GM20431 (cell line): ENCODE measurements around the gene CTXND1.

Experiments
- in situ Hi-C: fragments of 300-500 bp; cut with MseI, MboI; formaldehyde crosslinking; loops from one replicate; pipeline ENCODE4 v1.15.0; 2020; ENCODE audit warnings: low sequenced_read_pairs; ENCODE audit not compliant: unreplicated experiment

CTXND1 gene

DNA sequence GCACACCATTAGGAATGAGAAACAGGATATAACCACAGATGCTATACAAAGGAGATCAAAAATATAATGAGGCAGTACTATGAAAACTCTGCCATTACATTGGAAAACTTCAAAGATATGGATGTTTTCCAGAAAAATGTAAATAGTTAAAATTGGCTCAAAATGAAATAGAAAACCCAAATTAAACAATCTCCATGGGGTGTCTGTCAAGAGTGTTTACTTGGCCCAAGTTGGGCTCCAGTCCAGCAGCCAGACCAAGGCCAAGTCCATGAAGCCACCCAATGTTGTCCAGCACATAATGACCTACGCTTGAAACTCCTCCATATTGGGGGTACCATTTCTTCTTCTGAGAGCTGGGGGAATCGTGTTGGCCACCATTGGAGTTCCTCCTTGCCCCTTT, 37.1 kb downstream of the CTXND1 start:
- in situ Hi-C loops = no loop called here

DNA sequence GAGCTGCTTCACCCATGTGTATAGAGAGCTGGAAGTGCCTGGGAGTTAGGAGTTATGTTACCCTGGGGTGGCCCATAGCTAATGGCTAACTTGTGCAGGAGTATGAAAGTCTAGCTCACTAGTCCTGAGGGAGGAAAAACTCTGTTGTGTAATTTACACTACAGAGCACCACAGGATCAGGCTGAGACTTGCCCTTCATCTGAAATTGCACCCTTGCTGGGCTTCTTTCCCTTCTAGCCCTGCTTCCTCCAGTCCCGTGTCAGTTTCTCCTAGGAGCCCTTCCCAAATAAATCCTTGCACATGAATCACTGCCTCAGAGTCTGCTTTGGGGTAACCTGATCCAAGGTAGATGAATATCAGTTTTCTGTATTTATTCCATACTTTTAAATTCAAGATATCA, 40.0 kb downstream of the CTXND1 start:
- in situ Hi-C loops = no loop called here

DNA sequence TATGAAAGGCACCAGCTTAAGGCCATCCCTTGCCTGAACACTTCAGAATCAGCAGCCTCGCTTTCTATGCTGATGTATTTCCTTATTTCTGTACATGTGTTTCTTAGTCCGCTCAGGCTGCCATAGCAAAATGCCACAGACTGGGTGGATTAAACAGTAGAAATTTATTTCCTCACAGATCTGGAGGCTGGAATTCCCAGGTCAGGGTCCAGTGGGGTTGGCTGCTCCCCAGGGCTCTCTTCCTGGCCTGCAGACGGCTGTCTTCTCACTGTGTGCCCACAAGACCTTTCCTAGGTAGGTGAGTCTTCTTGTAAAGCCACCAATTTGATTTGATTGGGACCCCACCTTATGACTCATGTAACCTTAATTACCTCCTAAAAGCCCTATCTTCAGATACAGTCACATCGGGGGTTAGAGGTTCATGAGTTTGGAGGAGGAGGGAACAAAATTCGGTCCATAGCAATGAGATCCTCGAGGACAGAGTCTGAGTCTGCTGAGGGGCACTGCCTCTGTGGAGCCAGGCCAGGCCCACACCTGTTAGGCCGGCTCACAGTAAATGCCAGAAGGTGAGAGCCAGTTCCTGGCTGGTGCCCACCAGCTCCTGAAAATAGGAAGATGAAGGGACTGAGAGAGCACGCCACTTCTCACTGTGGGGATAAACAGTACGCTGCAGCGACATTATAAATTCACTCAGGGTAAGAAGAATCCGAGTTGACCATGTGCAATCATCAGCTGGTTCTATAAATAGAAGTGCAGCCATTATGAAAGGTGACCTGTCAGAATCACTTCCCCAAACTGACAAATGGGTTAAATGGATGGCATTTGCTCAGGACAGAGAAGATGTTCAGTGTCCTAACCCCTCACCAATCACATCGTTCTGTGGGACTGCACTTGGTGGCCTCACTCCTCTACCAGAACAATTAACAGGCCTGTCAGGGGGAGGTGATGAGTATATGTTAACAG, 41.1 kb downstream of the CTXND1 start:
- in situ Hi-C loops = no loop called here

DNA sequence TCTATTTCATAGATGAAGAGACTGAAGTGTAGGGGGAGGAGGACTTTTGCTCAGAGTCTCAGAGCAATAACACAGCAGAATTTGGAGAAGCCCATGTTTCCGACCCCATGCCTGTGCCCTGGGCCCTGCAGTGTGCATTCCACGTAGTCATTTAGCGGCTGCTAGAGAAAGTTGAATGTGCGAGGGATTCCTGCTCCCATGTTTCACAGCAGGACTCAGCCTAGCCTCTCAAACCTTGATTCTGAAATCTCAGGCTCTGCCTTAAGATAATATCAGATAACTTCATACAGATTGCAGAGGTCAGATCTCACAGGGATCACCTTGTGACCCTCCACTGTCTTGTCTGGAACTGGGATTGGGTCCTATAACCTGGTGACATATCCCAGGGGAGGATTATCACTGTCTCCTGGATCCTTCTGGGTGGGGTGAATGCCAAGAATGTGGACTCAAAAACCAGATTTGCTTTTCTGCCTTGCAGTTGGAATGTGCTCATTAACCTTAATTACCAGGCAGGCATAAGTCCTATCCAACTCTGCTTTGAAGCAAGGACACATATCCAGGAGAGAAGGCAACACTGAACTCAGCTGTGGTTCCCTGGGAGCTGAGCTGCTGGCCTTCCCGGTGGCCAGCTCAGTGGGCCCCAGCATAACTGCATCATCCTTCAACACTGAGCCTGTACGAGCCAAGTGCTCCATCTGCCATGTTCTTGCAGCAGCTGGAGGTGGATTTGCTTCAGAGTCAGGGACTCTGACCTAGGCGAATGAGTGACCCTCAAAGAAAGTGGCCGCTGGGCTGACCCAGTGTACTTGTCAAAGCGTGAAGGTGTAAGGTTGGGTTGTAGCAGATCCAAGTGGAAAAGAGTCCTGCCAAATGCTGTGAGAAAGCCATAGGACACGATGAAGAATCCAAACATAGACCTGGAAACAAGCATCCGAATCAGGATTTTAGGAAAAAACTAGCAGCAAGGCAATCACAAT, 43.0 kb downstream of the CTXND1 start:
- in situ Hi-C loops = no loop called here

DNA sequence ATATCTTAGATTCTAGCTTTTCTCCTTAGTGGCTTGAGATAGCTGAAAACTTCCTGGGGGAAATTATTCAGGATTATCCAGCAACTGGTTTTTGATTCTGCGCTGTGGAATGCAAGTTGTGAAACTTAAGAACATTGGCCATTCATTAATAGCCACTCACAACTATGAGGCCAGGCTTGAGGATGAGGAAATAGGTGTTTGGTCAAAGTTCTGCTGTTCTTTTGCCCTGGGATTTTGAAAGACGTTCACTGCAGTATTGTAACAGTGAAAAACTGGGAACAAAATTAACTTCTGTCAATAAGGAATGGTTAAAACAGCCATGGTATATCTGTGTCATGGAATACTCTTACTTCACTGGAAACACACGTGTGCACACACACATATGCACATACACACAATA, 44.1 kb downstream of the CTXND1 start:
- in situ Hi-C loops = no loop called here

DNA sequence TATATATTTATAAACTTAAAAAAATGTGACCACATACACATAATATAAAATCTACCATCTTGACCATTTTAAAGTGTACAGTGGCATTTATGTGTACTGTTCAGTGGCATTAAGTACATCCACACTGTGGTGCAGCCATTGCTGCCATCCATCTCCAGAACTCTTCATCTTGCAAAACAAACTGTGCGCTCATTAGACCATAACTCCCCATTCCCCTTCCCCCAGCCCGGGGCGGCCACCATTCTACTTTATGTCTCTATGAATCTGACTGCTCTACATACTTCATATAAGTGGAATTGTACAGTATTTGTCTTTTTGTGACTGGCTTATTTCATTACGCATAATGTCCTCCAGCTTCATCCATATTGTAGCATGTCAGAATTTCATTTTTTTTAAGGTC, 47.8 kb downstream of the CTXND1 start:
- in situ Hi-C loops = no loop called here

DNA sequence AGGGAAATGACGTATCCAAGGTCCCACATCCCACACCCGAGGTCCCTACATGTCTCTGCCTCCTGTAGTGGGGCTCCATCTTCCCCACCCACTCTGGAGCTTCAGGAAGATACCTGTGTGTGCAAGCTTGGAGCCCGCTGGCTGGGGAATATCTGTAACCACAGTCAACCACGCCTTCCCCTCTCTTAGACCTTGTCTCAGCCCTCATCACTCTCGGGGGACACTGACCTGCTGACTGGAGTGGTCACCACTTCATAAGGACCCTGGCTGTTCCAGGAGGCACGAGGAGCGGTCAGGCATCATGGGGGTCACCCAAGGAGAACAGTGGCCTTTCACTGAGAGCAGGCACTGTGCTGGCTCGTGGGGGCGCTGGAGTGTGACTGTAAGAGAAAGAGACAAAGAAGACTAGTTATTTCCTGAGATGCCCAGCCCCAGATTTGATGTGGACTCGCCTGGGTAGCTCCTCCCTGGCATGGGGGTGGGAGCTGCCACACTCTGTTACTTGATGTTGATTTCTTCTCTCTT, 48.6 kb downstream of the CTXND1 start:
- in situ Hi-C loops = no loop called here

DNA sequence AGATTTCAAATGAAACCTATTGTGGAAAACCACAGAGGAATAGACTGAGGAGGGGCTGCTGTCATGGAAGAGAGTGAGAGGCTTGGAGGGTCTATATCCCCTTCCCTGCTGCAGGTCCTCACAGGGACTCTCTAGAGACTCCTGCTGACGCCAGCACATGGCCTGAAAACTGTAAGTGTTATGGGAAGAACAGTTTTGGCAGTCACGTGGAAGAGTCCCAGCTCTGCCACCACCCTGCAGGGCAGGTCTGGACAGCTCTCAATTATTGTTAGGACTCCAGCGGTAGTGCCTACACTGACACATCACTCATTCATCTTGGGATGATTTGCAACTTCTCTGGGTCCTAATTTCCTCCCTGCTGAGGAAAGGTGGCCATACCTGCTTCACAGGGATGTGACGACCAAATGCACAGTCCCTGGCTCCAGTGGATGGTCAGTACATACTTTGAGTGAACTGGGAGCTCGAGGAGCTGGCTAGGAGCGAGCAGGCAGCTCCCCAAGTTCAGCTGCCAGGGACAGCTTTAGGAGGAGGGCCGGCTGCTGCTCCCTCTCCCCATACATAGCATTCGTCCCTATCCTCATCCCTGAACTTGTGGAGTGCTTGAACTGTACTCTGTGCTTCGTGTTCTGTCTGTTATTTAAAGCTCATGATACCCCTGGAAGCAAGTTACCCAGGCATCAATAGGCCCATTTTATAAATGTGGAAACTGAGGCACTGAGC, 49.2 kb downstream of the CTXND1 start:
- in situ Hi-C loops = no loop called here

DNA sequence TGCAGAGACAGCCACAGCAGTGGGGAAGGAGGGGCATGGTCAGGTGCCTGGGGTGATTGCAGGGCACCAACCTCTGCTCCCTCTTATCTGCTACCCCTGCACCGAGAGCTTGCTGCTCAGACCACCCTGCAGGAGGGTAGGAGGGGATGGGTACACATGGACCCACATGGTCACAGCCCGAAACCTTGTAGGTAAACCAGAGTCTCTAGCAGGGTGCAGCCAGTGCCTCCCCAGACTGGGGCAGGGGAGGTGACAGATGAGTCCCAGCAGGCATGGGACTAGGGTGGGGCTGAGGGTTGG, 50.0 kb downstream of the CTXND1 start:
- in situ Hi-C loops = no loop called here

DNA sequence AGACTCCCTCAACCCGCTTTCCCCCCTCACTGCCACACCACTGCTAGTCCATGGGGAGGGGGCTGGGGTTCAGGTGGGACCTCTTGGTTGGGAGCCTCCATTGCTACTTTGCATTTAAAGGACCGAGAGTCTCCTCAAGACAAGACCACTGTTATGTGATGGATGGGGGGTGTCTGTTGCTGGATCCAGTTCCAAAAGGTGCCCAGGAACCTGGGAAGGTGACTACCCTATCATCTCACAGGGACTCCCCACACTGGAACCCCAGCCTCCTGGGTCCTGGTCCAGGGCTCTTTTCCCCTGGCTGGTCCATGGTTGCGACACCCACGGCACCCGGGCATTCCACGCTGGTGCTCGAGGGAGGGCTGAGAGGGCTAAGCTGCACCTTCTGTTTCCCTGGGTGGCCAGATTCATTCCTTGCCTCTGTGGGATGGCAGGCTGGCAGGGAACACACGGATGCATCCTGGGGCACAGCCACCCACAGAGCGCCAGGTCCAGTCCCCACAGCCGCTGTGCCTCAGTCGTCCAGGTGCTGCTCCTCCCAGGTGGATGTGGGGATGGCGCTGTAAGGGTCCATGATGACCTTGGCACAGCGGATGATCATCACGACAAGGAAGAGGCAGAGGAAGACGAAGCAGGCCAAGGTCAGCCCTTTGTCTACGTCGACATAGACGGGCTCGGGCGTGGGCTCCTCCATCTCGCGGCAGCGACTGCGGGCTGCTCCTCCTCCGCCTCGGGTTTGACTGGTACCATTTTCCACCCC, 50.6 kb downstream of the CTXND1 start:
- in situ Hi-C loops = no loop called here

DNA sequence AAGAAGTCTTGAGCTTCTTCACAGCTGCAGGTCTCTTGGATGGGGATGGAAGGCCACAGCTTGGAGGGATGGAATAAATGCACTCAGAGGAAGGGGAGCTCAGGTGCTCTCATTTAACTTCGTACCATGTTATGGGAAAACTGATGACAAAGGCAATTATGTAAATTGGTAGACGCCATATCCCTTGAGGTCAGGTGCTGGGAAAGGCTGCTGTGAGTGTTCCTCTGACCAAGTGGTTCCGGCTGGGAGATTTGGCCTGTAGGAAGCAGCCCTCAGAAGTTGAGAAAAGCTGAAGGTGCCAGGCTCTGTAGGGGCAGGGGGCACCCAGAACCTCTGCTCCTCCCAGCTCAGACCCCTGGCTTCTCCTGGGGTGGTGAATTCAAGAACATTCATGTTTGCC, 52.1 kb downstream of the CTXND1 start:
- in situ Hi-C loops = loop anchor here (25.0 kb wide), 1 partner anchor 838 kb away; no protein-coding TSS in a partner anchor

DNA sequence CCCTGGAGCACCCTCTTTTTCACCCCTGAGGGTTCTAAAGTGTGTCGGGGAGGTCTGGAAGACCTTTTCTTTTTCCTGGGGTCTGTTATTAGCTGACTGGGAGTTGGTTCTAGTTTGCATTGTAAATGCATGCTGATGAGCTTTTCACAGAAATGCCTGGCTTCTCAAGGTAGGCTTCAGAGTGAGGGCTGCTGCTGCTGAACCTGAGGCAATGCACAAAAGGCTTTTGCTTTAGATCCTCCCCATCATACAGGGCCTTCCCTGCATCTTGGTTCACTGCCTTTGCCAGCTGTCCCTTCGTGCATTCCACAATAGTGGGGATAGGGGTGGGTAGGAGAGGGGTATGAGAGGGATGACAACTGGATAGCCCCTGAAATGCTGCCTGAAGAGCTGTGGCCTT, 52.6 kb downstream of the CTXND1 start:
- in situ Hi-C loops = loop anchor here (25.0 kb wide), 1 partner anchor 837 kb away; no protein-coding TSS in a partner anchor

DNA sequence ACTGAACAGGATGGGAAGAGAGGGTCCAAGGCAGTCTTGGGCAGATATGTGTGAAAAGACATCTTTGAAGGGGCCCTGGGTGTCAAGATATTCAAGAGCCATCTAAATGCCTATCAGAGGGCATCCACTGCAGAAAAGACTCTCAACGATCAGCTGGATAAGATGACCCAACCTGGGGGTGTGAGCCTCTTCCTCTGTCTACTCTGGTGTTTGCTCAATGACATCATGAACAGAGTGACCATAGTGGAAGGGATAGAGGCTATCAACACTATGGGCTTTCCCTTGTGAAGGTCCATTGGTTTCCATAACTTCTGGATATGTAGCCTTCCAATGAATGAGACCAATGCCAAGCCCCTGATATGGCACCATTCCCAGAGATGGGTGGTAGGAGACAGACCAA, 57.1 kb downstream of the CTXND1 start:
- in situ Hi-C loops = loop anchor here (25.0 kb wide), 1 partner anchor 833 kb away; no protein-coding TSS in a partner anchor

DNA sequence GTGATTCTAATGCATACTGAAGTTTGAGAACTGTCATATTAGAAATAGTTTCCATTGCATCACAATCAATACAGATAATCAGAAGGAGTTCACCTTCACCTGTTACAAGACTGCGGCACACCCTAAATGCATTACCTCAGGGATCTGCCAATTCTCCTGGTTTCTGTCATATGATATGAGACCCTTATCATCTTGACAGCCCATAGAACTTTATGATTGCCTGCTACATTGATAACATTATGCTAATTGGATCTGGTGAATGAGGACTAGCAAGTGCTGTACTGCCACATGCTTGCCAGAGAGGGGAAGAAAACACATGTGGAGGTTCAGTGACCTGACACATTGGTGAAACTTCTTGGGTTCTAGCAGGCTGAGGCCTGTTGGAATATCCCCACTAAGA, 57.8 kb downstream of the CTXND1 start:
- in situ Hi-C loops = loop anchor here (25.0 kb wide), 1 partner anchor 832 kb away; no protein-coding TSS in a partner anchor

DNA sequence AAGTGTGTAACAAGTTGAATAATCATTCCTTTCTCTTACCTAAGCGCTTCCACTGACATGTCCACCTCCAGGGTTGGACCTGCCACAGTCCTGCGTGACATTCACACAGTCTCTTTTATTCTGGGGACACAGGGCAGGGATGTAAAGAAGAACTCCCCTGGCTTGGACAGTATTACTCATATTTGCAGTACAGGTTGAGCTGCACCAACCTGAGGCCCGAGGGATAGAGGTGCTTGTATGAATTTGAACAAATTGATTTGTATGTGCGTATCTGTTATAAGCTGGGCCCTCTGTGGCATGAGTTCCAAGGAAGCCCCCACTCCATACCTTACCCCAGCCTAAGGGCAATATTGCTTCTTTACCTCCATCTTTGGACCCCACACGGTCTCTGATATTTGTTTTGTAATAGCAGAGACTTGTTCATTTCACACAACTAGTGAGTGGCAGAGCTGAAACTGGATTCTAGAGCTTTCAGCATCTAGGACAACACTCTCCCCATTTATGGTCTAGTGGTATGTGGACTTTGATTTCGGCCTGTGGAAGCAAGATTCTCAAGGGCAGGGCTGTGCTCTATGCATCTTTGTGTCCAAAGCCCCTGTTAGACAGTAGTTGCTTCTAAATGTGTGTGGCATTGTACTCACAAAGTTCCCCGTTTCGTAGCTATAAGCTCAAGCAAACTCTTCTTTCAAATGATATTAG, 60.0 kb downstream of the CTXND1 start:
- in situ Hi-C loops = loop anchor here (25.0 kb wide), 1 partner anchor 830 kb away; no protein-coding TSS in a partner anchor

DNA sequence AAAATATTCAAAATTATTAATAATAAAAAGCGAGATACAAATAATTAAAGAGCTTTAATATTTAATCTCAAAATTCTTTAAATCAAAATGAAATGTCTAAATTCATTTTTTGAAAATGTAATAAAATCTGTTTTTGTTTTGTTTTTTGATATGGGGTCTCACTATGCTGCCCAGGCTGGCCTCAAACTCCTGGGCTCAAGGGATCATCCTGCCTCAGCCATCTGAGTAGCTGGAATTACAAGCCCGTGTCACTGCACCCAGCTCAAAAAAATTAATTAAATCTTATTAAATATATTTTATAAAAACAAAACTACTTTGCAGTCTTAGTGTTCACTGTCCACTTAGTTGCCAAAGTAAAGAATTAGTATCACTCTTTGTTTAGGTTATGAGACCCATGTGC, 60.8 kb downstream of the CTXND1 start:
- in situ Hi-C loops = loop anchor here (25.0 kb wide), 1 partner anchor 829 kb away; no protein-coding TSS in a partner anchor

DNA sequence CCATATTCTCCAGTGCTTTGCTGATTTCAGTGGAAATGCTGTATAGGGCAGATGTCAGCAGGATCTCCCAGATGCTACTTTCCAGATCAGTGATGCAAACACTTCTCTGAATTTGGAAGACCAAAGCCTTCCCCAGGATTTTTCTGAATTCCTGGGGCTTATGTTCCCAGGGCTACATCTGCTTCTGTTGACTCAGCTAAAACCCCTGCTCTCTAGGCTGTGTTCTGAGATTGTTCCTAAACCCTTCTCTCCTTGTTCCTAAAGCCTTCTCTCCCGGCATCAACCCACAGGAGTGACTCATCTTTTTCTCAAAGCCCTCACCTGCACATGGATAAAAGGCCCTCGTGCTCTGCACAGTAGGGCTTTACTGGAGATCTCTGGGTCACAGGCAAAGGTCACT, 63.8 kb downstream of the CTXND1 start:
- in situ Hi-C loops = loop anchor here (10.0 to 25.0 kb wide), 2 partner anchors 57 to 826 kb away; no protein-coding TSS in a partner anchor

DNA sequence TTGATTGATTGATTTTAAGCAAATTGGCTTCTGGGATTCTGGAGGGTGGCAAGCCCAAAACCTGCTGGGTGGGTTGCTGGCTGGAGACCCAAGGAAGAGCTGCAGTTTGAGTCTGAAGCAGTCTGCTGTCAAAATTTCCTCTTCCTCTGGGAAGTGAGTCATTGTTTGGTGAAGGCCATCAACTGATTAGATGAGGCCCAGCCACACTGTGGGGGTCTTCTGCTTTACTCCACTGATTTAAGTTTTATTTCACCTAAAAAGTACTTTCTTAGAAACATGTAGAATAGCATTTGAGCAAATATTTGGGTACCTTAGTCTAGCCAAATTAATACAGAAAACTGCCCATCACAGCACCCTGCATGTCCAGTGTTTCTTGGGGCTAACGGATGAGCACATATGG, 65.4 kb downstream of the CTXND1 start:
- in situ Hi-C loops = loop anchor here (10.0 to 25.0 kb wide), 2 partner anchors 58 to 824 kb away; no protein-coding TSS in a partner anchor
